GM21360 (cell line): ENCODE measurements around the gene RPS6KA1.
"Not testable (repeated sequence)": the region's sequence is repeated elsewhere in the genome, so short reads cannot be mapped to it uniquely, and the experiment has no call there.

Experiments used
- ATAC-seq: cut with Tn5 transposase; IDR thresholded peaks from one replicate; pipeline ENCODE4 v1.9.1; 2021; ENCODE audit warnings: mild to moderate bottlenecking, moderate library complexity; ENCODE audit not compliant: unreplicated experiment

RPS6KA1 gene

GRCh38 chr1:26529655-26530409 lies at the start of gene RPS6KA1:
Gene RPS6KA1 (plus strand): TSS chr1:26529761. CDS start chr1:26529921, 160 bp downstream.
- peak; percentile 61 for ATAC-seq

GRCh38 chr1:26482921-26483320 lies 46.6 kb upstream of the RPS6KA1 start:
- no peak for ATAC-seq

GRCh38 chr1:26483980-26484379 lies 45.6 kb upstream of the RPS6KA1 start:
- no peak for ATAC-seq

- no peak for ATAC-seq
Observed at GRCh38 chr1:26490155-26490554, 39.4 kb upstream of the RPS6KA1 start.

- no peak for ATAC-seq
Observed at GRCh38 chr1:26493267-26493666, 36.3 kb upstream of the RPS6KA1 start.

GRCh38 chr1:26493938-26494337 lies 35.6 kb upstream of the RPS6KA1 start:
- no peak for ATAC-seq

- ATAC-seq = no peak
Observed at GRCh38 chr1:26496861-26497260, 32.7 kb upstream of the RPS6KA1 start.

GRCh38 chr1:26498894-26499293 lies 30.7 kb upstream of the RPS6KA1 start:
- no peak for ATAC-seq

GRCh38 chr1:26500488-26501175 lies 28.9 kb upstream of the RPS6KA1 start:
- peak; percentile 50 for ATAC-seq

- not testable (repeated sequence) for ATAC-seq
Observed at GRCh38 chr1:26510711-26511110, 18.9 kb upstream of the RPS6KA1 start.

GRCh38 chr1:26515836-26516235 lies 13.7 kb upstream of the RPS6KA1 start:
- not testable (repeated sequence) for ATAC-seq

GRCh38 chr1:26516987-26517765 lies 12.4 kb upstream of the RPS6KA1 start:
- no peak for ATAC-seq

GRCh38 chr1:26517766-26518049 lies 11.9 kb upstream of the RPS6KA1 start:
- no peak for ATAC-seq

GRCh38 chr1:26518355-26518754 lies 11.2 kb upstream of the RPS6KA1 start:
- ATAC-seq = no peak

- no peak for ATAC-seq
Observed at GRCh38 chr1:26520339-26520738, 9.2 kb upstream of the RPS6KA1 start.

- no peak for ATAC-seq
Observed at GRCh38 chr1:26521669-26522030, 7.9 kb upstream of the RPS6KA1 start.

GRCh38 chr1:26522073-26522472 lies 7.5 kb upstream of the RPS6KA1 start:
- no peak for ATAC-seq

GRCh38 chr1:26524181-26524580 lies 5.4 kb upstream of the RPS6KA1 start:
- no peak for ATAC-seq

GRCh38 chr1:26526287-26526686 lies 3.3 kb upstream of the RPS6KA1 start:
- ATAC-seq = no peak

GRCh38 chr1:26529405-26529654 lies 231 bp upstream of the RPS6KA1 start:
- no peak for ATAC-seq

- no peak for ATAC-seq
Observed at GRCh38 chr1:26530410-26530894, 891 bp downstream of the RPS6KA1 start.
